Stimulated activated CD4-positive, alpha-beta T cell treated with anti-CD3 and anti-CD28 coated beads, Interleukin-15, amount 100 ng/mL, for 1 hour (primary cell): Measurements from ENCODE around the gene KLF16.

Experiments
- DNase-seq, 2 donors: peaks; one replicate each; pipeline ENCODE4 v3.0.0-alpha.2; 2020; ENCODE audit warnings: low read depth in 1 of 2, low spot score in 1 of 2

Gene KLF16

DNA sequence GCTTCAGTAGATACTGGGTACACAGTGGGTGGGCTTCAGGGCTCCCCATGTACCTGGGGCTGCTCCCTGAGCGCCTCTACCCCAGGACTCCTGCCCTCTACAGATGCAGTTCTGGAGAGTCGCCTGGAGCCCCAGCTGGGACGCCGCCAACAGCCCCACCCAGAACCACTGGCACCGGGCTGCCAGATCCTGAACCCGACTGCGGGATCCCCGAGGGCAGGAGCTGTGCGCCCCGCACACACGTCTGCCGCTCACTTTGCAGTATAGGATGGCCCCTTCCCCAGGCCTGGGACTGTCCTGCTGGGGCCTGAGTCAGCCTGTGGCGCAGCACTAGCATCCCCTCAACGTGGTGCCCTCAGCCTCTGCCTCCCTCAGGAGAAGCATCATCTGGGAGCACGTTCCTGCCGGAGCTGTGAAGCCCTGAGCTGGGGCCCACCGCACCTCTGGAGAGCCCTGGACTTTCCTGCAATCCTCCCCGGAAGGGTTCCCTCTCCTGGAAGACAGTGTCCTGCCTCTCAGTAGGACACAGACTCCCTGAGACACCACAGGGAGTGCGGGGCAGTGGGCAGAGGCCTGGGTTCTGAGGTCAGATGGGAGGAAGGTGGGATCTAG is 18.8 kb downstream of the KLF16 start:
- DNase-seq = no peak

DNA sequence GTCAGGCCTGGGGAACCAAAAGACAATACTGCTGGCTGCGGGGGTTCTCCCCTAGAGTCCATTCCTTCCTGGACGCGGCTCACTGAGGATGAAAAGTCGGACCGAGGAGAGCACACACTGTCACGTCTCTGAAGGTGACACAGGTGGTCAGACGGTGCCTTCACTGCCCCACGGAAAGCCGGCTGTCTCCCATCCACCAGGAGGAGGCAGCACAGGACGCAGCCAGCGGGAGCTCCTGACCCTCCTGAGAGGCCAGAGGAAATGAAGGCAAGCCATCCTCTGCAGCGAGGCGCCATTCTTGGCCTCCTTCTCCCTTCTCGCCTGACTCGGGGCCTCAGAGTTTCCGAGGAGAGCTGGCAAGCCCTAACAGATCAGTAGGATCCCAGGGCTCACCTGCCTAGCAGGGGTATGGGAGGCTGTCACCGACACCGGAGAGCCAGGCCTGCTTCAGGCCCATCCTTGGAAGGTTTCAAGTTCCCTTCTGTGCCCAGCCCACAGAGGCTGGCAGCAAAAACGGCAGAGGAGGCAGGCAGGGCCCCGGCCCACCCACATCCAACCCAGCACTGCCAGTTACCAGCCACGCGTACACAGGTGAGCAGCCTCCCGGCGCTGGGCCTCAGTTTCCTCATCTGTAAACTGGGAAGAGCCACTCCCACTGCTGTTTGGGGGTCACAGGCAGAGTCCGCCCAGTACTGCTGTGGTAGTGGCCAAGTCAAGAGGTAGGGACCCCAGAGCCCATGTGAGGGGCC is 19.6 kb downstream of the KLF16 start:
- no peak for DNase-seq

DNA sequence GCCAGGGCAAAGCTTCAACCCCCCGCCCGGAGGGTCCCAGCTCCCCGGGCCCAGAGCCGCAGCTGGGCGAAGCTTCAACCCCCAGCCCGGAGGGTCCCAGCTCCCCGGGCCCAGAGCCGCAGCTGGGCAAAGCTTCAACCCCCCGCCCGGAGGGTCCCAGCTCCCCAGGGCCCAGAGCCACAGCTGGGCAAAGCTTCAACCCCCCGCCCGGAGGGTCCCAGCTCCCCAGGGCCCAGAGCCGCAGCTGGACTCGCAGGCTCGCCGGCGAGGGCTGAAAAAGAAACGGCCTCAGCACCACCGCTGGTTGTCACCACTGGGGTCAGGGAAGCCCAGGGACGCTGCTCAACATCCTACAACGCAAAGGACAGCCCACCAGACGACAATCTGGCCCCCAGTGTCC is 20.3 kb downstream of the KLF16 start:
- DNase-seq = no peak

DNA sequence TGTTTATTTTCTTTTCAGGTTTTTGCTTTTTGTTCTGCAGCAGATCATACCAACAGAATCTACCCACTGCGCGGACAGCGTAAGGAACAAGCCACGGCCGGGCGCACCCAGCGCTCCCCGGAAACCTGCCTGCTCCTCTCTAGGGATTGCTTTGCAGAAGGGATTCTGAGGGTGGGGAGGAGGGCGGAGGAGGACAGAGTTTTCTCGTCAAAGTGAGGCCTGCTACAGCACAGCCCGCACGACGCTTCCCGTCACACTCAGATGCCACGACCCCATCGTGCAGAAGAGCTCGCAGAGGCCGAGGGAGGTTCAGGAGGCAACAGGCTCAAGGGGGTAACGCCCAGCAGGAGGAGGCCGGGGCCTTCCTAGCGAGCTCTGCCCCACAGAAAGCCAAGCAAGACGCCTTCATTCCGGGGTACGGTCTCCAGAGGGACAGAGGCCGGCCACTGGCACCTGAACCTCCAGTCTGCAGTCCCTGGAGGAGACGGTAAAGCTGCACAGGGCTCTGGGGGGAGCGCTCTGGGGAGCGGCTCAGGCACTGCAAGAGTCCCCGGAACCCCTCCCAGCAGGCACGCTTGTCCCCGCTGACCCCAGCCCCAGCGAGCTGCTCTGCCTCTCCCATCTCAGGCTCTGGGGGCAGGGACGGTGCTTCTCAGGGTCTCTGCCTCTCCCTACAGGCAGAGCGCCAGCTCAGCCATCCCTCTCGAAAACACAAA is 22.0 kb downstream of the KLF16 start:
- DNase-seq = no peak

DNA sequence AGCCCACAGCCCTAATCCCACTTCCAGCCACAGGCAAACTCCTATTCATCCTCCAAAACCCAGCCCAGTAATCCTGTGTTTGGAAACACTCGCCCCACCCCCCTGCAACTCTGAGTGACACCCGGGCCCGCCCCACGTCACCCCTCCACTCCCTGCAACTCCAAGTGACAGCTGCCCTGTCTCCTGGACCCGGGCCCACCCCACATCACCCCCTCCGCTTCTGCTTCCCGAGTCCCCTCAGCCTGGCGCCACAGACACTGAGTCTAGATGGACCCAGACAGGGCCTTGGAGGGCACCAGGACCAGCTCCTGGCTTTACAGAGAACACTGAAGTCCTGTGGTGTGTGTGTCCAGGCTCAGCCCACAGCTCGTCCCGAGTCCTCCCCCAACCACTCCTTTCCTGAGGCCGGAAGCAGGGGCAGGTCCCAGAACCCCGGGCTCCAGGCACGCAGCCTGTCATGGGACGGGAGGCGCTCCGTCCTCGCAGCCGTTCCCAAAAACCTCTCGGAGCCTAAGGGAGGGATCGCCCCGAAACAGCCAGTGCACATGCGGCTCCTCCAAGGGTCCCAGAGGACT is 22.8 kb downstream of the KLF16 start:
- no peak for DNase-seq

DNA sequence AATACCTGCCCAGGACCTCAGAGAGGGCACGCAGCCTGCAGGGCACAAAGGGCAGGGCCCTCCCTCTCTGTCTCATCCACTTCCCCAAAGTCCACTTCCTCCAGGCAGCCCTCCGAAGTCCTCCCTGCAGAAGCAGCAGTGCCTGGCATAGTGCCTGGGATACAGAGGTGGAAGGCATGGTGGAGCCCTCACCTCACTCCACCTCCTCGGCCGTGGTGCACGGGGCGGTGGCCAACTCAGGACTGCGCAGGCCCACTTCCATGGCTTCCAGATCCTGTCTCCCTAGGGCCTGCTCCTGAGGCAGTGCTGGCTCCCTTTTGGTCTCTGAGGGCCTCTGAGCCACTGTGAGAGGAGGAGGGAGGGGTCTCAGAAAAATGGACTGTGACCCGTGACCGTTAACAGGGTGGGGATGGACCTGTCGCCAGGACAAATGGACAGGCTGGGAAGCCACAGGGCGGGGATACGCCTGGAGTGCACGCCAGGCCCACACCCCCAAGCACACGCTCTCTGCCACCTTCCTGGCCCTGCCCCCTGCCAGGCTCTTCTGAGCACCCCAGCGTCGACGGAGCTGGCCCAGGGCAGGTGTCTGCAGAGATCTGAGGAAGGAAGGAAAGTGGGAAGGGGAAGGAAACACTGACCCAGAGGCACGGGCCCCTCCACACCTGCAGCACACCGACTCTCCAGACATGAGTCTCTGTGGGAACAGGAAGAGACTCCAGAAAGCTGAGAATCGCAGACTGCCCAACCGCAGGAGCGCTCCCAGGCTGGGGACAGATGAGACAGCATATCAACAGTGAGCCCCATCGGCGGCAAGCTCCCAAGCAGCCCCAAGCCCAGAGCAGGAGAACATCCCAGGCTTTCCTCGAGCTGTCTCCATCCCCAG is 23.5 kb downstream of the KLF16 start:
- DNase-seq = no peak

DNA sequence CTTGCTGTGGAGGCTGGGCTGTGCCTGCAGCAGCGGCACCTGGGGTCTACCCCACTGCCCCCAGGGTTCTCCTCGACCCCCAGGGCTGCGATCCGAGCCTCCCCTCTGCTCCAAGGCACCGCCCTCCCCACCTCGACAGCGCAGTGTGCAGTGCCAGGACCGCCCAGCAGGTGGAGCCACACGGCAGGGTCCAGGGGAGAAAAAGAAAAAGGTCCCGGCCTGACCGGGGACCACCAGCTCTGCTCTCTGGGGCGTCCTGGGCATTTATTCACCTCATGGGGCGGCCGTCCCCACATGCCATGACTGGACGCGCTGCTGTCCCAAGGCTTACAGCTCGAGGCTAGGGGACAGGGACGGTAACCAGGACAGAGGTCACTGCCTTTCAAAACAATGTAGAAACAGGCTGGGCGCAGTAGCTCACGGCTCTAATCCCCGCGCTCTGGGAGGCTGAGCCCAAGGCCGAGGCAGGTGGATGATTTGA is 25.7 kb downstream of the KLF16 start:
- peak in 1 of 2 donors; percentile 49 for DNase-seq

DNA sequence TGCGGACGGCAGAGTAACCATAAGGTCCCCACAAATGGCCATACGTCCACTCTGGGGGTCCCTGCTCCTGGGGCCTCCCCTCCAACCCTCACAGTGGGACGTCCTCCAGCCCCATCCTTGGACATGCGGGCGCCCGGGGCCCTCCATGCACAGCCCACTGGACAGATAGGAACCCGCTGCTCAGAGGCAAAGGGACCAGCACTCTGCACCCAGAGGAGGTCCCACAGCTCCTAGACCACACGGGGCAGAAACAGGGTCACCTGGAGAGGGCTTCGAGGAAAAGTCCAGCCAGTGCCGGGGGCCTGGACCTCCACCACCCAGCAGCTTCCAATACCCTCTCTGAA is 26.2 kb downstream of the KLF16 start:
- DNase-seq = no peak

DNA sequence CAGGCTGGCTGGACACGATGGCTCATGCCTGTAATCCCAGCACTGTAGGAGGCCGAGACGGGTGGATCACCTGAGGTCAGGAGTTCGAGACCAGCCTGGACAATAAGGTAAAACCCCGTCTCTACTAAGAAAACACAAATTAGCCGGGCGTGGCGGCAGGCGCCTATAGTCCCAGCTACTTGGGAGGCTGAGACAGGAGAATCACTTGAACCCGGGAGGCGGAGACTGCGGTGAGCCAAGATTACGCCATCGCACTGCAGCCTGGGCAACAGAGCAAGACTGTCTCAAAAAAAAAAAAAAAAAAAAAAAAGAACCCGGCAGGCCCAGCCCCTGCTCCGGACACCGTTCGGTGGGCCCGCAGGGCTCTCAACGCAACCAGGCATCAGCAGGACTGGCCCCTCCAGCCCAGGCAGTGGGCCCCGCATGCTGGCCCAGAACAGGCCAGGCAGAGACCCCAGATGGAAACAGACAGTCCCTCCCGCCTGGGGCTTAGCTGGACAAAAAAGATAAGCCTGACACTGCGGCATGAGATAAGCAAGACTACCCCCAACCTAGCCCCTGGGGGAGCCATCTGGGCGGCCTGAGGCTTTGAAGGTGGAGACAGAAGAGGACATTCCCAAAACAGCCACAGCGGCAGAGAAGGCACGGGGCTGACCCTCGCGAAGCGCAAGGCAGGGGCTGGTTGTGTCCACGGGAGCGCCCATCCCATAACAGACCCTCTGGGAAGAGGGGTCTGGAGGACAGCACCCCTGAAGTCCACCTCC is 26.7 kb downstream of the KLF16 start:
- DNase-seq = no peak

DNA sequence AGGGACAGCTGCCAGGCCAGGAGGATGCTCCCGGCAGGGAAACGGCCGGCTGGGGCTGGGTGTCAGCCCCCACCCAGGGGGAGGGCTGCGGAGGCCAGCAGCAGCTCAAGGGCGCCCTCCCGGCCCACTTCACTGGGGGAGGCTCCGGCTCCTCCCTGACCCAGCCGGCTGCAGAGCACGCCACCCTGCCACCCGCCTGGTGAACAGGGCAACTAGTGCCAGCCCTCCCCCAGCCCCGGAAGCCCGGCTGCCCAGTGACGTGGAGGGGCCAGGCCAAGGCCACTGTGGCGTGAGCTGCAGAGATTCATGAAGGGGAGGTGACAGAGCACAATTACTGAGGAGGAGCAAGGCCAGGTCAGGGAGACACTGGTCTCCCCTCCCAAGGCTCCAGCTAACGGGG is 29.8 kb downstream of the KLF16 start:
- no peak for DNase-seq

DNA sequence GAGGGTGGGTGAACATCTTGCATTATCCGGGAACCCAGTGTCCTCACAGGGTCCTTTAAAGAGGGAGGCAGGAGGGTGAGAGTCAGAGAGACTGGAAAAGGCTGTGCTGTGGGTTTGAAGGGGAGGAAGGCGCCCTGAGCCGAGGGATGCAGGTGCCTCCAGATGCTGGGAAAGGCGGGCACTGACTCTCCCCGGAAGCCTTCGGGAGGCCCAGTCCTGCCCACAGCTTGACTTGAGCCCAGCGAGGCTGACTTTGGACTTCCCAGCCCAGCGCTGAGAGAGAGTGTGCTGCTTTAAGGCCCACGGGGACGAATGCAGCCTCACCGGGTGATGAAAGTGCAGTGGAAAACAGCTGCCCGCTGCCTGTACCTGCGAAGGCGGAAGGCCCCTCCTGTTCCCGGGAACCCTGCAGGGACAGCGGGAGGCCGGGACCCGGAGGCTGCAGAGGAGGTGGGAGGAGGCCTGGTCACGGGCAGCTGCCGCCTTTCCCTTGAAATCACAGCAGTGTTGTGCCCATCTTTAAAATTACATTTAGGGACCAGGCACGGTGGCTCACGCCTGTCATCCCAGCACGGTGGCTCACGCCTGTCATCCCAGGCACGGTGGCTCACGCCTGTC is 31.2 kb downstream of the KLF16 start:
- DNase-seq = no peak

DNA sequence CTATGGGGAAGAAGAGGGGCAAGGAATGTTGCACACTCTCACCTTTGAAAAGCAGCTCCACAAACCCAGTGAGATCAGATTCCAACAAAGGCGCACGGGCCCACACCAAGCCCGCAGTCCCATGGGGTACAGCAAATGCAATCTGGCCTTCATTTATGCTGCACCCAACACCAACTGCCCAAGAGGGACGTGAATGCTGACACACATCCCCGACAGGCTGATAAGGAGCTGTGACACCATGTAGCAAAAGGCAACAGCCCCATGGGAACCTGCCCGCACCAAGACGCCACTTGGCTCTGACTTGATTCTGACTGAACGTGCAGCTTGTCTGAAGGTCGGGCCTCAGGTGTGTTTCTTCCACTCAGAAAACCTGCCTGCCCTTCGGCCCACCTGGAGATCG is 32.4 kb downstream of the KLF16 start:
- no peak for DNase-seq

DNA sequence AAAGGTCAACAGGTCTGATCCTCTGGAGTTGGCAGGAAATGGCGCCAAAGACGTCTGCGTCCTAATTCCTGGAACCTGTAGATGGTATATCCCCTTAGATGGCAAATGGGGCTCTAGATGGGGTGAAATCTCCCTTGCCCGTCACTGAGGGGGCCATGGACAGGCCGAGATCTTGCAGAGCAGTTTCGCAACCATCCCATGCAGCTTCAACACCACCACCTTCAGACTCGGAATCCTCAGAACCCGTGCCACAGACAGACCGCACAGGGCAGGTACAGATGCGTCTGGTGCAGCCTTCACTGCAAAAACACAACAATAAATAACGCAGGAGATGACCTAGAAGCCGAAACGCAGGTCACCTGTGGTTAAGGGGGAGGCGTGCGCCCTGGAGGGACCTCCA is 32.8 kb downstream of the KLF16 start:
- no peak for DNase-seq

DNA sequence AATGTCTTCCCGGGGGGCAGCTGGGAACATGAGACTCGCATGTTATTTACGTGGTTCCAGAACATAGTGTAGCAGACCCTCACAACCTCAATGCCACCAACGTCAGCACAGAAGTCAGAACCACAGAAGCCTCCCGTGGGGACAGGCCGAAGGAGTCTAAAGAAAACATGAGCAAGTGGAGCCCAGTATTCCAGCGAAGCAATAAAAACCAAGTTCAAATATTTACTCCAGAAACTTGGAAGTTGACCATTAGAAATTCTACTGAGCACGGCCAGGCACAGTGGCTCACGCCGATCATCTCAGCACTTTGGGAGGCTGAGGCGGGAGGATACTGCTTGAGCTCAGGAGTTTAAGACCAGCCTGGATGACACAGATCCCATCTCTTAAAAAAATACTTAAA is 33.4 kb downstream of the KLF16 start:
- DNase-seq = no peak

DNA sequence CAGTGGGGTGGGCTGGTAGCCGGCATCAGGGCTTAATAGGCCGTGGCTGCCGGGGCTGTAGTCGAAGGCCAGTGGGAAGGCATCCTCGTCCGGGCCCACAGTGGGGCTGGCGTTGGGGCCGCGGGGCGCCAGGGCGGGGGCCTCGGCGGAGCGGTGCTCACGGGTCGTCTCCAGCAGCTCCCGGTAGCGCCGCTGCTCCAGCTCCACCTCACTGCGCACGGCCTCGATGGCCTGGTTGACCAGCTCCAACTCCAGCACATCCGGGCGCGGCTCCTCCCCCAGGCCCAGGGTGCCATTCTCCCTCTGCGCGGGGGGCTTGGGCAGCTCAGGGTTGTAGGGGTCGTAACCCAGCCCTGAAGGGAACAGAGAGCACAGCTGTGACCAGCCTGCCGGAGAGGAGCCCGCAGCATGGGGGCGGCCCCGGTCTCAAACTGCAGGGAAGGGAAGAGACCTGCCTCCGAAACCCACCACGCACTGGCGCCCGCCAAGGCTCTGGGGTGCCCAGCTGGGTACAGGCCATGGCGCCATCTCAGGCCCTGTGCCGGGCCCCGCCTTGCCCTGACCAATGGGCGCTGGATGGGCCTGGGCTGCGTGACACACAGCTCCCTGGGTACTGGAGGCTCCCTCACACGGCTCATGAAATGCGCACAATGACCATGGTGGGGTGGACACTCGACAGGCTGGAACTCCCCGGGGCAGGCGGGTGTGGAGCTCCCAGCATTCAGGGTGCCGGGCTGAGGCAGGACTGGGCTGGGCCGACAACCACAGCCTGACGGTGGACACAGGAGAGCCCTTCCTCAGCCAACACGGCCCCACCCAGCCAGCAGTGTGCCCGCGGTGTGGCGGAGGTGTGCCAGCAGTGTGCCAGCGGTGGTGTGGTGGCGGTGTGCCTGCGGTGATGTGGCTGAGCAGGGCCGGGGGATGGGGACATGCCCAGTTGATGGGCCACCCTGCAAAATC is 34.8 kb downstream of the KLF16 start:
- no peak for DNase-seq

DNA sequence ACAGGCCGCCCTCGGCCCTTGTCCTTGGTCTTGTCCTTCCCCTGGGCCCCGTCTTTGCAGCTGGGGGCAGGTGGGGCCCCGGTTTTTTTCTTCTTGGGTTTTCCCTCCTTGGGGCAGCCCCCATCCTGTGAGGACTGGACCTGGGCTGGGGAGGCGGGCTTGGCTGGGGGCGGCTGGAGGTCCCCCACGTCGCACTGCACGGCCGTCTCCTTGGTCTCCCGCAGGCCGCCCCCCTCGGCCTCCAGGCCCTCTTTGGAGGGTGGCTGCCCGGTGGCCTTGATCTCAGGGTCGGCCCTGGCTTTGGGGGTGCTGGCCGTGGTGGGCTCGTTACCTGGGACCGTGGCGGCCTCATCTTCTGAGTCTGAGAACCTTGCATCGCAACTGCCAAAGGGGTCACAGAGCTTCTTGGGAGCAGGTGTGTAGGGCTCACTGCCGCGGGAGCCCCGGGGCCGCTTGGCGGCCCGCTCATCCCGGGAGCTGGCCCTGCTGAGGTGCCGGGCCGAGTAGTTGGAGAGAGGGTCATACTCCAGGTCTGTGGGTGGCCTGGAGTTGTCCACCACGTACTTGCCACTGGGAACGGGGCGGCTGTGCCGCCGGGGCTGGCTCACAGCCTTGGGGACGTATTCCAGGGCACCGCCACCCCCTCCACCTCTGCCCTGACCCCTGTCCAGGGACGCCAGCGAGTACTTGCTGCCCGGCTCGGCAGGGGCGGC is 35.7 kb downstream of the KLF16 start:
- no peak for DNase-seq

DNA sequence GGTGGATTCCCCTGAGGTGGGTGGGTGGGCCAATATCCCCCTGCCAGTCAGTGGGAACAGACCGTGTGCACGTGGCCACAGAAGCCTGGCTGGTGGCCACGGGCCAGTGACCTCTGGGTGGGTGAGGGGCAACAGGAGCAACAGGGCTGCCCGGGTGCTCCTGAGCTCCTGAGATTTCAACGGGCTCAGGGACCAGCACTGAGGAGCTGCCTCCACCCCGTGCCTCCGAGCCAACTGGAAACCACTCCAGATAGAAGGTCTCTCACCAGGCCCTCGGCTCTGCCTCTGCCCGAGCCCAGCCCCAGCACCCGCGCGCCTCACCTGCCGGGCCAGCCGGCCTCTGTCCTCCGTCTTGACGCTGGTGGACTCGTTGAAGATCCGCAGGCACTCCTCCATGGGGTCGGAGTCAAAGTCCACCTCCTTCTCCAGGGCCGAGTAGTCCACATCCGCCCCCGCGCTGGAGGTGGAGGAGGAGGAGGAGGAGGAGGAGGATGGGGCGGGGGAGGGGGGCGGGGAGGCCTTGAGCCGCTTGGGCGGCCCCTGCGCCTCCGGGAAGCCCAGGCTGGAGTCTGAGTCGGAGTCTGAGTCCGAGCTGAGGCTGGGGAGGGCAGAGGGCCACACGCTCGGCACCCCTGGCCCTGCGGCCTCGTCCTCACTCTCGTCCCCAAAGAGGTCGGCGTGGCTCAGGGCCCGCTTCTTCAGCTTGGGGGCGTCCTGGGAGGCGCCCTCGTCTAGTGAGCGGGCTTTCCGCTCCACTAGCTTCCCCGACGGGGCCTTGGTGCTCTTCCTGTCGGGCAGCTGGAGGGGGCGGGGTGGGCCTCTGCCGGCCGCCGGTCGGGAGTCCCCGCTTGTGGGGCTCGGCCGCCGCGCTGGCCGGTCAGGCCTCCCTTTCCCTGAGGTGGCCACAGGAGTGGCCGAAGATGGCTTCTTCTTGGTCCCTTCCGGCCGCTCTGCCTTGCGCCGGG is 36.5 kb downstream of the KLF16 start:
- no peak for DNase-seq
